Effector memory CD4-positive, alpha-beta T cell (primary cell): Measurements from ENCODE around the gene CCL26.

Experiments used
- DNase-seq, 3 donors: peaks; one replicate each; pipeline ENCODE4 v3.0.0-alpha.2; 2020
- H3K27ac ChIP-seq: 2 replicates; pipeline ENCODE4 v1.7.0; 2013; ENCODE audit warnings: mild to moderate bottlenecking, low read length, moderate library complexity; ENCODE audit not compliant: insufficient read depth, poor library complexity, severe bottlenecking
- H3K27me3 ChIP-seq: replicated peaks from 2 replicates; pipeline ENCODE4 v1.7.0; 2013; ENCODE audit warnings: mild to moderate bottlenecking, low read length; ENCODE audit not compliant: insufficient read depth, control insufficient read depth, poor library complexity, severe bottlenecking
- H3K36me3 ChIP-seq: 2 replicates; pipeline ENCODE4 v1.7.0; 2013; ENCODE audit warnings: mild to moderate bottlenecking, low read length, moderate library complexity; ENCODE audit not compliant: control insufficient read depth, insufficient read depth
- H3K4me1 ChIP-seq: 2 replicates; pipeline ENCODE4 v1.7.0; 2013; ENCODE audit warnings: low read length, mild to moderate bottlenecking; ENCODE audit not compliant: control insufficient read depth, insufficient read depth, poor library complexity, severe bottlenecking
- H3K4me3 ChIP-seq: 2 replicates; pipeline ENCODE4 v1.7.0; 2013; ENCODE audit warnings: low read length, low read depth, mild to moderate bottlenecking; ENCODE audit not compliant: insufficient read depth, poor library complexity, severe bottlenecking
- H3K9me3 ChIP-seq: 2 replicates; pipeline ENCODE4 v1.7.0; 2013; ENCODE audit warnings: mild to moderate bottlenecking, low read length, moderate library complexity; ENCODE audit not compliant: control insufficient read depth

Gene CCL26

GRCh38 chr7:75811894-75812678 lies 40.1 kb upstream of the CCL26 start:
- Histone ChIP-seq H3K9me3 (peaks cover under 1% of the 10 kb centered on the region), H3K4me1 (no peaks in the 10 kb centered on the region), H3K27ac (no peak overlapping the region), H3K27me3 (no peaks in the 10 kb centered on the region), H3K36me3 (no peaks in the 10 kb centered on the region), H3K4me3 (no peak overlapping the region)
- DNase-seq: no peak

DNA sequence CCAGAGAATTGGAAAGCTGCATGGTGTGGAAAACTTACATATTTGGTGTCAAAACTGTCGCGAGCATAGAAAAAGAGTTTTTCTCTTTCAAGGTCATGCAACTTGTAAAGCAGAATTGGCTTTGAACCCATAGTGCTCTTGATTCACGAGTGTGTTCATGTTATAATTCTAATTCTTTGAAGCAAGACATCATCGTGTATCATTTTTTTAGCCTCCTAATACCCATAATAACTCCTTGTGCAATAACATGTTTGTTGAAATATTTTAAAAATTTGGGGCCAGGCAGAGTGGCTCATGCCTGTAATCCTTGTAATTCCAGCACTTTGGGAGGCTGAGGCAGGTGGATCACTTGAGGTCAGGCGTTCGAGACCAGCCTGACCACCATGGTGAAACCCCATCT lies 37.4 kb upstream of the CCL26 start:
- no peaks in the 10 kb centered on the region for H3K4me1 ChIP-seq
- peaks cover 8% of the 10 kb centered on the region for H3K9me3 ChIP-seq
- no peak overlapping the region for H3K4me3 ChIP-seq
- no peak for DNase-seq
- H3K27ac ChIP-seq: no peak overlapping the region
- no peaks in the 10 kb centered on the region for H3K27me3 ChIP-seq
- H3K36me3 ChIP-seq: no peaks in the 10 kb centered on the region

GRCh38 chr7:75808106-75808505 lies 36.1 kb upstream of the CCL26 start:
- Histone ChIP-seq H3K36me3 (no peaks in the 10 kb centered on the region), H3K27ac (no peak overlapping the region), H3K4me3 (no peak overlapping the region), H3K27me3 (no peaks in the 10 kb centered on the region), H3K9me3 (peaks cover 8% of the 10 kb centered on the region), H3K4me1 (no peaks in the 10 kb centered on the region)
- DNase-seq: no peak

DNA sequence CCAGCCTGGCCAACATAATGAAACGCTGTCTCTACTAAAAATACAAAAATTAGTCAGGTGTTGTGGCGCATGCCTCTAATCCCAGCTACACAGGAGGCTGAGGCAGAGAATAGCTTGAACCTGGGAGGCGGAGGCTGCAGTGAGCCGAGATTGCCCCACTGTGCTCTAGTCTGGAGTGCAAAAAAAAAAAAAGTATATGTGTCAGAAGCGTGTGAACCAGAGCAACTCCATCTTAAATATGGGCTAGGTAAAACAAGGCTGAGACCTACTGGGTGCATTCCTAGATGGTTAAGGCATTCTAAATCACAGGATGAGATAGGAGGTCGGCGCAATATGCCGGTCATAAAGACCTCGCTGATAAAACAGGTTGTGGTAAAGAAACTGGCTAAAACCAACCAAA lies 35.4 kb upstream of the CCL26 start:
- H3K27me3 ChIP-seq: no peaks in the 10 kb centered on the region
- no peaks in the 10 kb centered on the region for H3K36me3 ChIP-seq
- H3K4me3 ChIP-seq: no peak overlapping the region
- H3K9me3 ChIP-seq: peaks cover 8% of the 10 kb centered on the region
- no peaks in the 10 kb centered on the region for H3K4me1 ChIP-seq
- H3K27ac ChIP-seq: no peak overlapping the region
- no peak for DNase-seq

GRCh38 chr7:75806560-75807307 lies 34.7 kb upstream of the CCL26 start:
- Histone ChIP-seq H3K27me3 (no peaks in the 10 kb centered on the region), H3K4me1 (no peaks in the 10 kb centered on the region)
- no peak for DNase-seq

DNA sequence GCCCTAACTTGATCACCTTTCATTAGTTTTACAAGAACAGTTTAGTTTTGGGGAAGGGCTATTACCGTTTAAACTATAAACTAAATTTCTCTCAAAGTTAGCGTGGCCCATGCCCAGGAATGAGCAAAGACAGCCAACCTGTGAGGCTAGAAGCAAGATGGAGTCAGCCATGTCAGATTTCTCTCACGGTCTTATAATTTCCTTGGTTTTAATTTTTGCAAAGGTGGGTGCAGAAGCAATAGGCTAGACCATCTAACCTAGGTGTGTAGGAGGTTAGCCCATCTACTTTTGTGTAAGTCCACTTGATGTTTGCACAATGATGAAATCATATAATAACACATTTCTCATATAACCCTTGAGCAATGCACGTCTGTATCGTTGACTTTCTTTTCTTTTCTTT lies 32.7 kb upstream of the CCL26 start:
- H3K27me3 ChIP-seq: no peaks in the 10 kb centered on the region
- H3K4me1 ChIP-seq: no peaks in the 10 kb centered on the region
- H3K4me3 ChIP-seq: no peak overlapping the region
- peaks cover 8% of the 10 kb centered on the region for H3K9me3 ChIP-seq
- H3K36me3 ChIP-seq: no peaks in the 10 kb centered on the region
- no peak overlapping the region for H3K27ac ChIP-seq
- no peak for DNase-seq

More at GRCh38 chr7:75806560-75807307, 34.7 kb upstream of the CCL26 start:
- H3K36me3 ChIP-seq: no peaks in the 10 kb centered on the region
- no peak overlapping the region for H3K4me3 ChIP-seq
- no peak overlapping the region for H3K27ac ChIP-seq
- peaks cover 8% of the 10 kb centered on the region for H3K9me3 ChIP-seq

DNA sequence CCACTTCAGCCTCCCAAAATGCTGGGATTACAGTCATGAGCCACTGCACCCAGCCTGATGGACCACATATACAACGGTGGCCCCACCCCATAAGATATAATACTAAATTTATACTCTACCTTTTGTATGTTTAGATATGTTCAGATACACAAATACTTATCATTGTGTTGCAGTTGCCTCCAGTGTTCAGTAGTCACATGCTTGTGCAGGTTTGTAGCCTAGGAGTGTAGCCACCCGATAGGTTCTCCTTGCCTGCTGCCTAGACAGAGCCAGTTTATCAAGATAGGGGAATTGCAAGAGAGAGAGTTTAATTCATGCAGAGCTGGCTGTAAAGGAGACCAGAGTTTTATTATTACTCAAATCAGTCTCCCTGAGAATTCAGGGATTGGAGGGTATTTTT lies 32.0 kb upstream of the CCL26 start:
- Histone ChIP-seq H3K4me1 (no peaks in the 10 kb centered on the region), H3K9me3 (peaks cover 8% of the 10 kb centered on the region), H3K4me3 (no peak overlapping the region), H3K36me3 (no peaks in the 10 kb centered on the region), H3K27me3 (no peaks in the 10 kb centered on the region), H3K27ac (no peak overlapping the region)
- DNase-seq: no peak

DNA sequence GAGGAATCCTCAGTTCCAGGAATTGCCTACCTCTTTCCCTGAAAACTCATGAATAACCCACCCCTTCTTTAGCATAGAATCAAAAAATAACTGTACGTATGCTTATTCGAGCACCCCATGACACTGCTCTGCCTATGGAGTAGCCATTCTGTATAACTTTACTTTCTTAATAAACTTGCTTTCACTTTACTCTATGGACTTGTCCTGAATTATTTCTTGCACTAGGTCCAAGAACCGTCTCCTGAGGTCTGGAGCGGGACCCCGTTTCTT lies 30.5 kb upstream of the CCL26 start:
- Histone ChIP-seq H3K27me3 (no peaks in the 10 kb centered on the region), H3K27ac (no peak overlapping the region)

GRCh38 chr7:75798770-75799169 lies 26.8 kb upstream of the CCL26 start:
- no peak overlapping the region for H3K4me3 ChIP-seq
- H3K4me1 ChIP-seq: no peaks in the 10 kb centered on the region
- no peak for DNase-seq

More for the DNA sequence above, 30.5 kb upstream of the CCL26 start:
- H3K9me3 ChIP-seq: peaks cover 8% of the 10 kb centered on the region
- DNase-seq: no peak
- no peak overlapping the region for H3K4me3 ChIP-seq
- no peaks in the 10 kb centered on the region for H3K36me3 ChIP-seq
- no peaks in the 10 kb centered on the region for H3K4me1 ChIP-seq

DNA sequence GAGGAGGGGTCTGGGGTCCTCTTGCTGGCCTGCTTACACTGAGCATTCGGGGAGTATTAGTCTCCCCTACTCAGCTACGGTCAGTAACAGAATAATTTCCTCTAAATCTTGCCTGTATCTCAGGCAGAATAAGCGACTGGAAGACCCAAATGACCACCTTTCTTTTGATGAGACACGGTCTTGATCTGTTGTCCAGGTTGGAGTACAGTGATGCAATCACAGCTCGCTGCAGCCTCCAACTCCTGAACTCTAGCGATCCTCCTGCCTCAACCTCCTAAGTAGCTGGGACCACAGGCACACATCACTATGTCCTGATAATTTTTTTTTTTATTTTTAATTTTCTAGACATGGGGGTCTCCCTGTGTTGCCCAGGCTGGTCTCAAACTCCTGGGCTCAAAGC lies 24.4 kb upstream of the CCL26 start:
- H3K9me3 ChIP-seq: no peaks in the 10 kb centered on the region
- H3K27me3 ChIP-seq: no peaks in the 10 kb centered on the region
- no peak for DNase-seq
- no peak overlapping the region for H3K27ac ChIP-seq
- no peaks in the 10 kb centered on the region for H3K36me3 ChIP-seq
- H3K4me1 ChIP-seq: no peaks in the 10 kb centered on the region
- H3K4me3 ChIP-seq: no peak overlapping the region

More at GRCh38 chr7:75798770-75799169, 26.8 kb upstream of the CCL26 start:
- Histone ChIP-seq H3K27me3 (no peaks in the 10 kb centered on the region), H3K9me3 (no peaks in the 10 kb centered on the region), H3K36me3 (no peaks in the 10 kb centered on the region), H3K27ac (no peak overlapping the region)
